Measurements from ENCODE around the gene CEACAM7.

GRCh38 chr19:41700381-41701195 is 12.5 kb upstream of the CEACAM7 start:
- TF ChIP-seq MEF2A (IDR thresholded peaks at IDR 0.05; ENCODE audit: insufficient read depth, low read depth, low read length) (no peak), IKZF1 (conservative IDR thresholded peaks at IDR 0.05) (no peak), IRF3 (IDR thresholded peaks at IDR 0.05) (no peak), CTCF (IDR thresholded peaks at IDR 0.05 in 2 of 3, conservative IDR thresholded peaks at IDR 0.05 in 1 of 3; ENCODE audit: control insufficient read depth in 2 of 3, extremely low read depth in 1 of 3, insufficient read depth in 1 of 3, low read depth in 3 of 3, low read length in 3 of 3) (no peak), SMAD1 (IDR thresholded peaks at IDR 0.05; ENCODE audit: low read depth, partially characterized antibody) (no peak), EED (IDR thresholded peaks at IDR 0.05; ENCODE audit: low read depth) (no peak)
